Erythroblast (primary cell): ENCODE measurements around the gene OR4C46.
"Not testable (repeated sequence)": the region's sequence is repeated elsewhere in the genome, so short reads cannot be mapped to it uniquely, and the experiment has no call there.

Experiments
- DNase-seq, 2 experiments: peaks; one replicate each; lab custom pipeline; 2025; lab: John Stamatoyannopoulos, UW
- GATA1 ChIP-seq: IDR thresholded peaks from 2 replicates; pipeline ENCODE4 v1.6.1; 2011; ENCODE audit warnings: low read depth, mild to moderate bottlenecking, control low read depth, low read length, moderate library complexity
- POLR2A ChIP-seq: IDR thresholded peaks from 2 replicates; pipeline ENCODE4 v1.6.1; 2011; ENCODE audit warnings: mild to moderate bottlenecking, low read length

The OR4C46 gene

GRCh38 chr11:54603898-54604297, at the start of gene OR4C46:
Gene OR4C46, minus strand, starts transcription at chr11:54603998. Its CDS starts 0 bp downstream, at chr11:54603998.
- no peak for TF ChIP-seq GATA1
- no peak for TF ChIP-seq POLR2A
- no peak for DNase-seq

DNA sequence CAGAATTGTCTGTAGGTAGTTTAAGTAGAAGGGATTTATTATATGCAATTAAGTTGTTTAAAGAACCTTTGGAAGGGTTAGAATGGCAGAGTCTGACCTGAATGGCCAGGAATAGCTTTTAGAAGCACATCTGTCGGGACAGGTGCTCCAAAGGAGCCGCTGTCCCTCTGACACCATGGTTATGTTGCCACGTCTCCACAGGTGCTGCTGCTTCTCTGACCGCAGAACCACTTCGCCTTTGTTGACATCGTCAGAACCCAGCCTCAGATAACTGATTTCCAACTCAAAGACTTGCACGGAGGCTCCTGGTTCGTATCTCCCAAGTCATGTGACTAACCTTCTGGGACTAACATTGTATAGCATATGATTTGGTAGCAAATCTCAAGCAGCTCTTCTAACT, 41.8 kb upstream of the OR4C46 start:
- DNase-seq, result not testable (repeated sequence)

GRCh38 chr11:54561439-54561838, 42.4 kb downstream of the OR4C46 start:
- not testable (repeated sequence) for DNase-seq

- TF ChIP-seq GATA1 (no peak), POLR2A (no peak)
- no peak for DNase-seq
Observed at GRCh38 chr11:54558919-54559318, 44.9 kb downstream of the OR4C46 start.

DNA sequence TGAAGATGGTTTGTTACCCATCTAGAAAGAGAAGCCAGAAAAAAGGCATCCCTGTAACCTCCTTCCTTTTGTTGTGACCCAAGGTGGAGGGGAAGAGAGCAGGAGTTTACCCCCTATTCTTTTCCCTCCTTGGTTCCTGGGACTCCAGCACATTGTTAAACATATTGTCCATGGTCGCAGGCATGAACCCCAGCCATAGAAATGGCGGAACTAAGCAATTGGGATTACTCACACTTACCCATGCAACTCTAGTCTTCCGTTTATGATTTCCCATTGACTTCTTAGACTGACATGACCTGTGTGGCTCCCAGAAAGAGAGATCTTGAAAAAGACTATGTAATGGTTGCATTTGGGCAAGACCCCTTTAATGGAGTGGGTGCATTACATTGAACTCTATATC, 45.4 kb downstream of the OR4C46 start:
- TF ChIP-seq POLR2A, result no peak
- DNase-seq, result no peak
